Kidney (tissue), 14 donors: ENCODE measurements around the gene RALY. TPM values are rescaled to one million over a fixed set of nuclear protein-coding genes. Genes with fewer than 3 reads are reported as not detected.

Experiments
- DNase-seq, 5 donors: peaks; one replicate each; pipeline ENCODE4 v3.0.0-alpha.2; 2013 to 2020
- FAIRE-seq: peaks from 2 replicates; lab custom pipeline; 2012; peaks lifted over from hg19 to GRCh38; lab: Jason Lieb, UNC
- H3K27ac ChIP-seq, 2 donors: one replicate each; pipeline ENCODE4 v1.7.0; 2013; ENCODE audit warnings: low read depth in 2 of 2, low read length in 2 of 2, inconsistent platforms in 1 of 2
- H3K27me3 ChIP-seq: one replicate; pipeline ENCODE4 v1.7.1; 2013; ENCODE audit warnings: low read length, inconsistent platforms; ENCODE audit not compliant: control insufficient read depth, insufficient read depth
- H3K36me3 ChIP-seq, 3 donors: one replicate each; pipeline versions ENCODE4 v1.7.0 to v1.7.1; 2013; ENCODE audit warnings: low read length in 3 of 3, control low read depth in 1 of 3, inconsistent platforms in 1 of 3; ENCODE audit not compliant: insufficient read depth in 3 of 3, control insufficient read depth in 2 of 3
- H3K4me1 ChIP-seq, 3 donors: one replicate each; pipeline versions ENCODE4 v1.7.0 to v1.7.1; 2013; ENCODE audit warnings: low read length in 3 of 3, inconsistent platforms in 1 of 3, low read depth in 1 of 3; ENCODE audit not compliant: control insufficient read depth in 2 of 3, insufficient read depth in 2 of 3
- H3K4me3 ChIP-seq, 3 donors: one replicate each; pipeline versions ENCODE4 v1.7.0 to v1.8.1; 2013; ENCODE audit warnings: low read length in 3 of 3, control low read depth in 1 of 3, inconsistent platforms in 1 of 3
- H3K9ac ChIP-seq, 3 donors: one replicate each; pipeline versions ENCODE4 v1.7.0 to v1.7.1; 2013; ENCODE audit warnings: low read length in 3 of 3, control low read depth in 1 of 3, inconsistent platforms in 1 of 3
- H3K9me3 ChIP-seq, 3 donors: one replicate each; pipeline versions ENCODE4 v1.7.0 to v1.7.1; 2013; ENCODE audit warnings: low read length in 3 of 3, control low read depth in 1 of 3, inconsistent platforms in 1 of 3; ENCODE audit not compliant: control insufficient read depth in 2 of 3, insufficient read depth in 1 of 3
- CTCF ChIP-seq: IDR thresholded peaks from 3 replicates; pipeline ENCODE4 v1.5.1; 2012; ENCODE audit warnings: mild to moderate bottlenecking, moderate library complexity, borderline replicate concordance; ENCODE audit not compliant: insufficient read depth; ENCODE audit errors: extremely low read depth
- intact Hi-C: fragments of 100-400 bp; cut with DNase I; formaldehyde crosslinking; loops from one replicate; pipeline ENCODE4 v1.11.1; 2022
- polyA plus RNA-seq: library from polyadenylated mRNA; stranded (reverse); fragments of 350-450 nt; fragmentation: Illumina TruSeq; extraction: RNeasy Lipid Tissue Mini Kit (QIAGEN cat#74804); gene quantifications from one replicate; pipeline ENCODE4 v1.2.3, GENCODE V29; 2014; ENCODE audit warnings: low read depth, low replicate concordance; ENCODE audit not compliant: insufficient read depth
- total RNA-seq: library from RNA; stranded (reverse); fragmentation: NEBNext Ultra II Directional; extraction: Animal tissue kit (Norgen Biotek cat#: 25700); gene quantifications from one replicate; pipeline ENCODE4 v1.2.1, GENCODE V29; 2021
- donor health status: control.
- donor health status: control.
- donor health status: control.
- donor health status: control.
- donor health status: control.
- donor health status: DM: yes; HTN: yes; CAD: no.
- donor health status: Normal renal cell carcinoma (clear cell type).

RALY gene
- total and polyA plus RNA-seq, 2 donors from 2014 or later: 119 to 138 TPM

GRCh38 chr20:33971147-33971975 lies 22.4 kb upstream of the RALY start:
- no peaks in the 10 kb centered on the region for H3K9me3 ChIP-seq
- H3K36me3 ChIP-seq: no peaks in the 10 kb centered on the region
- no peak for TF ChIP-seq CTCF
- H3K9ac ChIP-seq: no peak overlapping the region
- intact Hi-C loops: no loop called here
- DNase-seq (no peak), FAIRE-seq (no peak)
- H3K4me3 ChIP-seq: no peak overlapping the region
- no peaks in the 10 kb centered on the region for H3K4me1 ChIP-seq
- H3K27ac ChIP-seq: no peak overlapping the region
- H3K27me3 ChIP-seq: no peaks in the 10 kb centered on the region

- FAIRE-seq: peak; percentile 67
These were observed 16.8 kb upstream of the RALY start for GRCh38 chr20:33976959-33977358.

GRCh38 chr20:33977535-33977934 lies 16.2 kb upstream of the RALY start:
- FAIRE-seq: no peak
- no peak for TF ChIP-seq CTCF
- intact Hi-C loops: no loop called here

More at GRCh38 chr20:33976959-33977358, 16.8 kb upstream of the RALY start:
- no peaks in the 10 kb centered on the region for H3K27me3 ChIP-seq
- no peaks in the 10 kb centered on the region for H3K9me3 ChIP-seq
- H3K36me3 ChIP-seq: no peaks in the 10 kb centered on the region
- intact Hi-C loops: no loop called here
- no peaks in the 10 kb centered on the region for H3K4me1 ChIP-seq
- no peak for TF ChIP-seq CTCF
- DNase-seq: no peak
- H3K27ac ChIP-seq: no peak overlapping the region
- H3K9ac ChIP-seq: no peak overlapping the region
- H3K4me3 ChIP-seq: no peak overlapping the region

GRCh38 chr20:33979094-33979493 lies 14.6 kb upstream of the RALY start:
- intact Hi-C loops: no loop called here
- Histone ChIP-seq H3K27me3 (no peaks in the 10 kb centered on the region), H3K9me3 (no peaks in the 10 kb centered on the region), H3K9ac (no peak overlapping the region), H3K27ac (no peak overlapping the region), H3K4me3 (no peak overlapping the region), H3K36me3 (no peaks in the 10 kb centered on the region), H3K4me1 (no peaks in the 10 kb centered on the region)
- no peak for DNase-seq
- no peak for TF ChIP-seq CTCF
- no peak for FAIRE-seq

More at GRCh38 chr20:33977535-33977934, 16.2 kb upstream of the RALY start:
- no peaks in the 10 kb centered on the region for H3K27me3 ChIP-seq
- no peak overlapping the region for H3K4me3 ChIP-seq
- no peak for DNase-seq
- H3K36me3 ChIP-seq: no peaks in the 10 kb centered on the region
- no peak overlapping the region for H3K9ac ChIP-seq
- no peak overlapping the region for H3K27ac ChIP-seq
- no peaks in the 10 kb centered on the region for H3K4me1 ChIP-seq
- H3K9me3 ChIP-seq: no peaks in the 10 kb centered on the region
